Activated CD4-positive, alpha-beta T cell treated with anti-CD3 and anti-CD28 coated beads, Interleukin-2, amount 50 U/mL, for 4 hours (primary cell): ENCODE results near the gene TRIM71.

Experiments used
- DNase-seq, 2 experiments: peaks; one replicate each; pipeline ENCODE4 v3.0.0-alpha.2; 2020

TRIM71 gene

DNA sequence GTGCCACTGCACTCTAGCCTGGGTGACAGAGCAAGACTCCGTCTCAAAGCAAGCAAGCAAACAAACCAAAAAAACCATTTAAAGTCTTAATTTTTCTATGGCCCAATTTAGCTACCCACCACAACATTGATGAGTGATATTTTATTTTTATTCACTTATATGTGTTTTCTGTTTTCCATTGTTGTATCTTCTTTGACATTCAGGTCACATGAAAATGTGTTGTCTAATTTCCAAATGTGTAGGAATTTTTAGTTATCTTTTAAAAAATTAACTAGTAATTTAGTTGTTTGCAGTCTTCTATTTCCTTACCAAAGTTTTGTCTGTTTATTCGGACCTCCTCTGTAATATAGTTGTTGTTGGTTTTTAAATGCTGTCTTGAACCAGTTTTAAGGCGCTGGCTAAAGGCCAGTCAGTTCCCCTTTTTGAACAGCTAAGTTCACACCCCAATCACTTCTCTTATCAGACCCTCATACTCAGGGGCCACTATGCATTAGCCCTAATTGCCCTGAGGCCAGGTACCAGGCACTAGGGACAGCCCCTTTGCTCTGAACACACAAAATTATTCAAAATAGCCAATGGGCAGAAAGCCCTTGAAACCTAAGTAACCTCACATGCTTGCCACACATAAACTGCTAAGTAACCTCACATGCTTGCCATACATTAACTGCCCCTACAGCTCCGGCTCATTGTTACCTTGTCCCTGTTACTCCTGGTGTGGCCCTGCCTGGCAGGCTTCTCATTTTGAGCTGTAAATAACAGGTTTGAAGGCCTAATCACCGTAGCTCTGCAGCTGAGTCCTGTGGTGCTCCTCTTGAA, 129.4 kb downstream of the TRIM71 start:
- no peak for DNase-seq
